CD4-positive, CD25-positive, alpha-beta regulatory T cell (primary cell): ENCODE results near the gene PDE6H. TPM values are rescaled to one million over a fixed set of nuclear protein-coding genes. Genes with fewer than 3 reads are reported as not detected.
A peak's percentile ranks its signal among the peaks of the same experiment; 100 is the strongest.

Experiments used
- ATAC-seq, 2 donors: fragments of 150-1000 bp; cut with Tn5 transposase; one replicate each; pipeline ENCODE4 v1.10.0; 2021; ENCODE audit warnings: low read depth in 2 of 2, moderate number of reproducible peaks in 2 of 2, moderate library complexity in 1 of 2
- DNase-seq, 3 donors: peaks; one replicate each; pipeline versions ENCODE4 v3.0.0 to v3.0.0-alpha.2; 2012 to 2022; ENCODE audit warnings: mixed read lengths in 1 of 3
- H3K27ac ChIP-seq: one replicate; pipeline ENCODE4 v1.7.0; 2013; ENCODE audit warnings: mild to moderate bottlenecking, low read length; ENCODE audit not compliant: insufficient read depth, poor library complexity, severe bottlenecking
- H3K27me3 ChIP-seq: one replicate; pipeline ENCODE4 v1.7.0; 2013; ENCODE audit warnings: low read length; ENCODE audit not compliant: control insufficient read depth, insufficient read depth
- H3K36me3 ChIP-seq: one replicate; pipeline ENCODE4 v1.7.0; 2013; ENCODE audit warnings: mild to moderate bottlenecking, low read length, moderate library complexity; ENCODE audit not compliant: control insufficient read depth, insufficient read depth
- H3K4me1 ChIP-seq: 2 replicates; pipeline ENCODE4 v1.7.0; 2013; ENCODE audit warnings: mild to moderate bottlenecking, low read length; ENCODE audit not compliant: insufficient read depth, control insufficient read depth, poor library complexity, severe bottlenecking
- H3K4me3 ChIP-seq: one replicate; pipeline ENCODE4 v1.7.0; 2013; ENCODE audit warnings: low read depth, mild to moderate bottlenecking, low read length, moderate library complexity
- H3K9me3 ChIP-seq, 2 experiments: 1 replicate in 1 of 2; 2 replicates in 1 of 2; pipeline ENCODE4 v1.7.0; 2013; ENCODE audit warnings: low read length in 2 of 2, mild to moderate bottlenecking in 1 of 2, moderate library complexity in 1 of 2; ENCODE audit not compliant: control insufficient read depth in 2 of 2
- H3K27ac Mint-ChIP-seq, 3 donors: one replicate each; pipeline ENCODE4 v1.8.0; 2020 to 2022; ENCODE audit warnings: mild to moderate bottlenecking in 3 of 3, mixed read lengths in 3 of 3, moderate library complexity in 2 of 3
- H3K27me3 Mint-ChIP-seq: one replicate; pipeline ENCODE4 v1.8.0; 2022; ENCODE audit warnings: mild to moderate bottlenecking, mixed read lengths
- H3K36me3 Mint-ChIP-seq: one replicate; pipeline ENCODE4 v1.8.0; 2020; ENCODE audit warnings: mixed read lengths
- H3K4me1 Mint-ChIP-seq, 4 donors: one replicate each; pipeline ENCODE4 v1.8.0; 2020 to 2022; ENCODE audit warnings: mixed read lengths in 4 of 4, mild to moderate bottlenecking in 1 of 4
- H3K4me3 Mint-ChIP-seq, 4 donors: one replicate each; pipeline ENCODE4 v1.8.0; 2020 to 2022; ENCODE audit warnings: mild to moderate bottlenecking in 4 of 4, mixed read lengths in 4 of 4, moderate library complexity in 3 of 4
- H3K9me3 Mint-ChIP-seq, 7 donors: one replicate each; pipeline ENCODE4 v1.8.0; 2020 to 2022; ENCODE audit warnings: mixed read lengths in 7 of 7, mild to moderate bottlenecking in 3 of 7, moderate library complexity in 2 of 7
- polyA plus RNA-seq, 4 donors: library from polyadenylated mRNA; unstranded; fragments of 300-500 nt; fragmentation: Illumina TruSeq; gene quantifications; one replicate each; pipeline ENCODE4 v1.2.3, GENCODE V29; 2021
- total RNA-seq: library from RNA; stranded (reverse); gene quantifications from one replicate; pipeline ENCODE4 v1.2.3, GENCODE V29; 2022

PDE6H gene
- total and polyA plus RNA-seq, 5 donors from 2014 or later, result not detected

DNA sequence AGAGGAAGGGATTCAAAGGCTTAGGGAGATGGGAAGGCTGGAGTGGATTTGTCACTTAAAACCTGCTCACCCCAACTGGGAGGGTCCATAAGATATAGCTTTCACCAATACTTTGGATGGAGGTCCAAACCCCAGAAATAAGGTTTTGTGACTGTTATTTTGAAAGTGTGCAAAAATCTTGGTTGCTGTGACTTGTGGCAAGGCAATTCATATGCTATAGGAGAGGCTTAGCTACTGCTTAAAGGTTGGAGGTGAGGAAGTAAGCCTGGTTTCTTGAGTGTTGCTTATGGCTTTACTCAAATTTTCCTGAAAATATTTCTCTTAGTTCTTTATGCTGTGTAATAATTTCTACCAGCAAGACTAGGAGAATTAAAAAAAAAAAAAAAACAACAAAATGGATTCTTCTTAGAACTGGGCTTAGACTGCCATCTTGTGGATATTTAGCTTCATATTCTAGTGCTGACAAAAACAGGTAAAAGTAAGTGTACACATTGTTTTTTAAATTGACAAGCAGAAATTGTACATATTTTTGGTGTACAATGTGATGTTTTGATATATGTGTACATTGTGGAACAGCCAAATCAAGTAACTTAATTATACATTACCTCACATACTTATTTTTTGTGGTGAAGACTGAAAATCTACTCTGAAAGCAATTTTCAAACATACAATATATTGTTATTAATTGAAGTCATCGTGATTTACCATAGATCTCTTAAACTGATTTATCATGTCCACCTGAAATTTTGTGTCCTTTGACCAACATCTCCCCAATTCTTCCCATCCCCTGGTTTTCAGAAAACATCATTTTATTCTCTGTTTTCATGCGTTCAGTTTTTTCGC is 23.0 kb downstream of the PDE6H start:
- Mint-ChIP-seq H3K4me3 (peak overlapping the region; percentile 10 to 53 (median 32)), H3K4me1 (peaks cover 17 to 31% (median 28%) of the 10 kb centered on the region in 4 donors), H3K27me3 (peaks cover 40% of the 10 kb centered on the region), H3K9me3 (peaks cover 0 to 5% (median 0%) of the 10 kb centered on the region in 7 donors), H3K27ac (peak overlapping the region; percentile 80 to 86 (median 80)), H3K36me3 (no peaks in the 10 kb centered on the region)
- DNase-seq (peak in 2 of 3 donors; percentile 71 to 78), ATAC-seq (peak; percentile 64 to 67)
- Histone ChIP-seq H3K36me3 (no peaks in the 10 kb centered on the region), H3K9me3 (peaks cover 0 to 2% of the 10 kb centered on the region in 2 experiments), H3K4me1 (peaks cover 21% of the 10 kb centered on the region), H3K27ac (peak overlapping the region; percentile 11), H3K27me3 (peaks cover 7% of the 10 kb centered on the region), H3K4me3 (peak overlapping the region; percentile 45)

DNA sequence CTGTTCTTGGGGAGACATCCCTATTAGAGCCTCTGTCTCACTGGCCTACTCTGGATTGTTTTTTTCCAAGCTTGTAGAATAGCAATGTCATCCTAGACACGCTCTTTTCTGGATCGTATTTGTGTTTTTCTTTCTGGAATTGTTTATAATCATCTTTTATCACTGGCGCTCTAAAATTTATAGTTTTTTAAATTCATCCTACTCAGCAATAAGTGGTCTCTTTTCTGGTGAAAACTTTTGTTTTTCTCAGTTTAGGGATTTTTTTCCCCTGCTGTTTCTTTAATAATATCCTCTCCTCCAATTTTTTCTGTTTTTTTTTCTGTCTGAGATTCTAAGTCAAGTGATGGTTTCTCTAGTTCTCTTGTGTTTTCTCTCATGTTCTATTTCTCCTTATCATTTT is 25.2 kb downstream of the PDE6H start:
- Mint-ChIP-seq H3K4me1 (peaks cover 17 to 28% (median 28%) of the 10 kb centered on the region in 4 donors), H3K4me3 (no peak overlapping the region), H3K36me3 (no peaks in the 10 kb centered on the region), H3K9me3 (no peaks in the 10 kb centered on the region), H3K27ac (no peak overlapping the region), H3K27me3 (peaks cover 62% of the 10 kb centered on the region)
- H3K27me3 ChIP-seq, result peaks cover 10% of the 10 kb centered on the region
- H3K4me3 ChIP-seq, result no peak overlapping the region
- H3K4me1 ChIP-seq, result peaks cover 21% of the 10 kb centered on the region
- H3K36me3 ChIP-seq, result no peaks in the 10 kb centered on the region
- DNase-seq (no peak), ATAC-seq (no peak)
- no peak overlapping the region for H3K27ac ChIP-seq
- H3K9me3 ChIP-seq, result no peaks in the 10 kb centered on the region

DNA sequence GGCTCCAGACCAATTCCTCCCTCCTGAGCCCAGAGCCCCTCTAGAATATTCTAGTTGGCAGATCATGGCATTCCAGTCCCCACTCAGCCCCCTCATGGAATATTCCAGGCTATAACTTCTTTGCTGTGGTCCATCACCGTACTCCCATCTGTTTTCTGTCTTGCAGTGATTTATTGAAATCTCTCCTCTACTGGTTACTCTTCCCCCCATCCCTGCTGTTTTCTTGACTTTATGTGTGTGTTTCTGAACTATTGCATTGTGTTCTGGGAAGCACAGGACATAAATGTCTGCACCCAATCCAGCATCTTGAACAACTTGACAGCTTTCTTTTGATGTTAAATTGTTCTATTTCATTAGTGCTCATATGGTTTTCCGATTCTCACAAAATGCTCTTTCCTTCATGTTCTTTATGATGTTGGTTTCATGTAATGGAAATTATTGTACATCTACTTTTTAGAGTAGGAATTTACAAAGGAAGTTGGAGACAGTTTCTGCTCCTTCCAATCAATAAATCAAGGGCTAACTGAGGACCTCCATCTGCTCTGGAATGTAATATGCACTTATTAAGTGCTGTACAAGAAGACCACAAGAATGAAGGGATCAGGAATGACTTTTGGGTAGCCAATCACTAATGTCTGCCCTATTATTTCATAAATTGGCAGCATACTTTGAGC is 26.3 kb downstream of the PDE6H start:
- H3K27ac ChIP-seq, result no peak overlapping the region
- Mint-ChIP-seq H3K4me1 (peaks cover 12 to 19% (median 18%) of the 10 kb centered on the region in 4 donors), H3K36me3 (no peaks in the 10 kb centered on the region), H3K4me3 (no peak overlapping the region), H3K27ac (no peak overlapping the region), H3K27me3 (peaks cover 72% of the 10 kb centered on the region), H3K9me3 (no peaks in the 10 kb centered on the region)
- no peaks in the 10 kb centered on the region for H3K9me3 ChIP-seq
- no peak for DNase-seq
- peaks cover 16% of the 10 kb centered on the region for H3K27me3 ChIP-seq
- no peak for ATAC-seq
- H3K36me3 ChIP-seq, result no peaks in the 10 kb centered on the region
- H3K4me1 ChIP-seq, result peaks cover 16% of the 10 kb centered on the region
- no peak overlapping the region for H3K4me3 ChIP-seq

DNA sequence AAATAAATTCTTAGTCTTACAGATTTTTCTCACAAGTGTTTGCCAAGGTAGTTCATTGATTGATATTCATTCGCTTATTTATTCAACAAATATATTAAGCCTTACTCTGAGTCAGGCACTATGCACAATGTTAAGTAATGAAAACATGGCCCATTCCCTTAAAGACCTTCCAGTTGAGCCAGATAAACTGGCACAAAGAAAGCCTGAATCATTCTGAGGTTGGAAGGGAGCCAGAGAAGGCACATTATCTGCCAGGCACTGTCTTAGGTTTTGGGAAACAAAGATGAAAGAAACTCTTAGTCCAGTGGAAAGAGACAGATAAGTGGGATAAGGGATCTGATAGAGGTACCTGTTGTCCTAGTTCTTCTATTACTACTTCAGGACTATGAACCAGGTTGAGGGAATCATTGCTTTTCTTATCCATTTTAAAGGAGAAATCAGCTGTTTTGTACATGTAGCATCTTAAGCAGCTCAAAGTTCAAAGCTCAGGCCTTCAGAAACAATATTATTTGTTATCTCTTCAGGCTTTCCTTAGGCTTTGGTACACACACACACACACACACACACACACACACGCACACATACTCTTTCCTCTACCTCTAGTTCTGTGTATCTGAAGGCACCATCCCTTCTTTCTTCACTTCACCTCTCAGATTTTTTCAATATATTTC is 27.0 kb downstream of the PDE6H start:
- Histone ChIP-seq H3K36me3 (no peaks in the 10 kb centered on the region), H3K27ac (no peak overlapping the region), H3K27me3 (peaks cover 20% of the 10 kb centered on the region), H3K4me3 (no peak overlapping the region), H3K4me1 (peaks cover 9% of the 10 kb centered on the region), H3K9me3 (no peaks in the 10 kb centered on the region)
- Mint-ChIP-seq H3K27me3 (peaks cover 79% of the 10 kb centered on the region), H3K36me3 (no peaks in the 10 kb centered on the region), H3K9me3 (no peaks in the 10 kb centered on the region), H3K4me3 (no peak overlapping the region), H3K27ac (no peak overlapping the region), H3K4me1 (peaks cover 8 to 12% (median 11%) of the 10 kb centered on the region in 4 donors)
- DNase-seq (no peak), ATAC-seq (no peak)

DNA sequence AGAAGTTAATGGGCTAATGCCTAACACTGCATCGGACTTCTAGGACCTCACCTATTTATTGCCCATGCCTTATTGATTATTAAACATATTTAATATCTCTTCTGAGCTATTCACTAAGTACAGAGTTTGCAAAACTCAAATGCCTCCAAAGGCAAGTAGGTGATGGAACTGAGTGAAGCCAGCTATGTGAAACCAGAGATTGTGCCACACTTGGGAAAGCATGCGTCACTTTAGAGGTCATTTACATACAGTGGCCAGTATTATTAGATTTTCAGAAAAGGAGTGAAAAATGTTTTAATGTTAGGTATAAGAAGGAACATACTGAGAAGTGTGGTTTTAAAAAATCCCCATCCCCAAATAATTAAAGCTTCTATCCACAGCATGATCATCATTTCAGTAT is 27.7 kb downstream of the PDE6H start:
- H3K36me3 ChIP-seq, result no peaks in the 10 kb centered on the region
- peaks cover 26% of the 10 kb centered on the region for H3K27me3 ChIP-seq
- Mint-ChIP-seq H3K27ac (no peak overlapping the region), H3K36me3 (no peaks in the 10 kb centered on the region), H3K4me3 (no peak overlapping the region), H3K9me3 (no peaks in the 10 kb centered on the region), H3K27me3 (peaks cover 85% of the 10 kb centered on the region), H3K4me1 (peaks cover 3 to 4% (median 4%) of the 10 kb centered on the region in 4 donors)
- no peak for DNase-seq
- no peak overlapping the region for H3K4me3 ChIP-seq
- no peaks in the 10 kb centered on the region for H3K9me3 ChIP-seq
- no peak overlapping the region for H3K27ac ChIP-seq
- H3K4me1 ChIP-seq, result peaks cover 2% of the 10 kb centered on the region
- no peak for ATAC-seq

DNA sequence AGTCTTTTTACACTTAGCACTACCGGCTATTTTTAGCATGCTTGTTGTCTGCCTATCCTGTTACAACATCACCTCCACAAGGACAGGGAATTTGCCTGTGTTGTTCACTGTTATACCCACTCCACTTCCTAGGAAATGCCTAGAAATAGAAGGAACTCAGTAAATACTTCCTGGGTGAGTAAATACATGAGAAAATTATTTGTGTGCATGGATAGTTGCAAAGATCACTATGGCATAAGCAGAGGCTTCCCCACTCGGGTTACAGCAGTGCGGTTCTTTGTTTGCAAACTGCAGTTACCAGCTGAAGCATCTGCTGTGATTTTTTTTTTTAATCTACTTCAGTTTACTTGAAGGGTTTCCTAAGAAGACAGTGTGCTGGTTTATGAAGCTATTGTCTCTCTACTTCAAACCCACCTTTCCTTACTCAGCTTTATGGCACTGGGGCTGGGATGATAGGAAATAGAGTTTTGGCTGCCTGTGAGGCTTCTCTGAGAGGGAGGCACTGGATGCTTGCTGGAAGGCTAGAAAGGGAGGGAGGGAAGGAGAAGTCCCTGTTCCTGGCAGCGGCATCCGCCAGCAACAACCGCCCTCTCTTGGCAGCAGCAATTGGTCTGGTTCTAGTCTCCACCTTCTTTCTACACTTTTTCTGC is 29.0 kb downstream of the PDE6H start:
- no peaks in the 10 kb centered on the region for H3K4me1 Mint-ChIP-seq
- H3K4me3 Mint-ChIP-seq, result no peak overlapping the region
- H3K27me3 Mint-ChIP-seq, result peaks cover 86% of the 10 kb centered on the region
- Histone ChIP-seq H3K27ac (no peak overlapping the region), H3K4me1 (no peaks in the 10 kb centered on the region), H3K4me3 (no peak overlapping the region), H3K9me3 (no peaks in the 10 kb centered on the region), H3K27me3 (peaks cover 35% of the 10 kb centered on the region), H3K36me3 (no peaks in the 10 kb centered on the region)
- no peaks in the 10 kb centered on the region for H3K9me3 Mint-ChIP-seq
- no peak for DNase-seq
- no peaks in the 10 kb centered on the region for H3K36me3 Mint-ChIP-seq
- ATAC-seq, result no peak
- no peak overlapping the region for H3K27ac Mint-ChIP-seq

DNA sequence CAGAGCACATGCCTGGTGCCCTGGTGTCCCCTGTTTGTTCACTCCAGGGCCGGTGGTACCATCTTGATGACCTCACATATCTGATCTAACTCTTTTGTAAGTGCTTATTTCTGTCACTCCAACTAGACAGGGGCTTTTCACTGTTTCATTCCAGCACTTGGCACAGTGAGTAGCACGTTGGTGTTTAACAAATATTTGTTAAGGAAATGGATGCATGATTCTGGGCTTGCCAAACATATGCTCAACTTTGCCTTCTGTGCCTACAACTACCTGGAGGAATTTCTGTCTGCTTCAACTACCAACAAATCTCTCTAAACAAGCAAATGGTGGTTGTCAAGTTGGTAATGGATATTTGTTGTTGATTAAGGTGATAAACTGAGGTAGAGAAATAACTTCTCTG is 31.6 kb downstream of the PDE6H start:
- Mint-ChIP-seq H3K9me3 (no peaks in the 10 kb centered on the region), H3K36me3 (no peaks in the 10 kb centered on the region), H3K4me3 (no peak overlapping the region), H3K27me3 (peaks cover 81% of the 10 kb centered on the region), H3K27ac (no peak overlapping the region), H3K4me1 (no peaks in the 10 kb centered on the region)
- no peak overlapping the region for H3K4me3 ChIP-seq
- no peaks in the 10 kb centered on the region for H3K9me3 ChIP-seq
- H3K36me3 ChIP-seq, result no peaks in the 10 kb centered on the region
- no peaks in the 10 kb centered on the region for H3K4me1 ChIP-seq
- peaks cover 45% of the 10 kb centered on the region for H3K27me3 ChIP-seq
- H3K27ac ChIP-seq, result no peak overlapping the region
- DNase-seq (no peak), ATAC-seq (no peak)
